HepG2 (cell line): ENCODE results near the gene HSD3B7. TPM values are rescaled to one million over a fixed set of nuclear protein-coding genes. Genes with fewer than 3 reads are reported as not detected.

Experiments used
- ARID5B ChIP-seq: IDR thresholded peaks from 2 replicates; pipeline ENCODE4 v1.4.0; 2020; ENCODE audit warnings: mild to moderate bottlenecking, missing genetic modification reagents
- ATRX ChIP-seq: sonication (generic); formaldehyde crosslinking; IDR thresholded peaks from 2 replicates; pipeline ENCODE4 v1.4.0; 2020; ENCODE audit warnings: missing genetic modification reagents, borderline replicate concordance
- CENPX ChIP-seq: sonication (generic); formaldehyde crosslinking; IDR thresholded peaks from 2 replicates; pipeline ENCODE4 v1.9.0; 2021; ENCODE audit warnings: mild to moderate bottlenecking, missing genetic modification reagents, moderate library complexity
- FLYWCH1 ChIP-seq: sonication (generic); formaldehyde crosslinking; IDR thresholded peaks from 2 replicates; pipeline ENCODE4 v1.8.1; 2023; ENCODE audit warnings: mild to moderate bottlenecking, missing genetic modification reagents
- HNRNPL ChIP-seq: fragments of 200-400 bp; formaldehyde crosslinking; IDR thresholded peaks from 2 replicates; pipeline ENCODE4 v1.6.1; 2017; ENCODE audit warnings: mild to moderate bottlenecking, low read depth, low read length
- KAT8 ChIP-seq: IDR thresholded peaks from 2 replicates; pipeline ENCODE4 v1.6.1; 2016; ENCODE audit warnings: missing genetic modification reagents, missing compliant biosample characterization
- NPAS2 ChIP-seq: sonication (generic); formaldehyde crosslinking; IDR thresholded peaks from 2 replicates; pipeline ENCODE4 v1.8.0; 2022; ENCODE audit warnings: mild to moderate bottlenecking, missing genetic modification reagents, borderline replicate concordance
- PHF21A ChIP-seq: sonication (generic); formaldehyde crosslinking; IDR thresholded peaks from 2 replicates; pipeline ENCODE4 v1.5.0; 2020; ENCODE audit warnings: mild to moderate bottlenecking, missing genetic modification reagents
- RAD21 ChIP-seq: fragments of 450-650 bp; formaldehyde crosslinking; IDR thresholded peaks from 2 replicates; pipeline ENCODE4 v1.5.0; 2020; ENCODE audit warnings: mild to moderate bottlenecking
- RXRB ChIP-seq: IDR thresholded peaks from 2 replicates; pipeline ENCODE4 v1.6.1; 2016; ENCODE audit warnings: borderline replicate concordance, missing genetic modification reagents, missing compliant biosample characterization
- SMAD9 ChIP-seq: sonication (generic); formaldehyde crosslinking; IDR thresholded peaks from 2 replicates; pipeline ENCODE4 v1.5.1; 2020; ENCODE audit warnings: mild to moderate bottlenecking, missing genetic modification reagents
- TEF ChIP-seq: sonication (generic); formaldehyde crosslinking; IDR thresholded peaks from 2 replicates; pipeline ENCODE4 v1.5.0; 2020; ENCODE audit warnings: missing genetic modification reagents
- YEATS4 ChIP-seq: sonication (generic); formaldehyde crosslinking; IDR thresholded peaks from 2 replicates; pipeline ENCODE4 v1.4.0; 2020; ENCODE audit warnings: missing genetic modification reagents, borderline replicate concordance
- ZBTB25 ChIP-seq: IDR thresholded peaks from 2 replicates; pipeline ENCODE4 v1.6.1; 2018; ENCODE audit warnings: missing genetic modification reagents
- ZBTB49 ChIP-seq: sonication (generic); formaldehyde crosslinking; IDR thresholded peaks from 2 replicates; pipeline ENCODE4 v1.4.0; 2020; ENCODE audit warnings: missing genetic modification reagents, borderline replicate concordance
- ZNF207 ChIP-seq: fragments of 450-650 bp; IDR thresholded peaks from 2 replicates; pipeline ENCODE4 v1.6.1; 2016; ENCODE audit warnings: antibody characterized with exemption, borderline replicate concordance
- ZNF546 ChIP-seq: sonication (generic); formaldehyde crosslinking; conservative IDR thresholded peaks from 2 replicates; pipeline ENCODE4 v1.8.1; 2023; ENCODE audit warnings: mild to moderate bottlenecking, missing genetic modification reagents
- ZNF672 ChIP-seq: sonication (generic); formaldehyde crosslinking; IDR thresholded peaks from 2 replicates; pipeline ENCODE4 v1.8.1; 2022; ENCODE audit warnings: missing genetic modification reagents
- ZNF749 ChIP-seq: sonication (generic); formaldehyde crosslinking; IDR thresholded peaks from 2 replicates; pipeline ENCODE4 v1.8.0; 2022; ENCODE audit warnings: mild to moderate bottlenecking, missing genetic modification reagents, moderate library complexity, borderline replicate concordance
- ZNF75D ChIP-seq: sonication (generic); formaldehyde crosslinking; IDR thresholded peaks from 2 replicates; pipeline ENCODE4 v1.8.1; 2023; ENCODE audit warnings: missing genetic modification reagents, mild to moderate bottlenecking, borderline replicate concordance
- ZNF775 ChIP-seq: sonication (generic); formaldehyde crosslinking; IDR thresholded peaks from 2 replicates; pipeline ENCODE4 v1.4.0; 2020; ENCODE audit warnings: missing genetic modification reagents, mild to moderate bottlenecking, moderate library complexity, borderline replicate concordance
- ZSCAN31 ChIP-seq: sonication (generic); formaldehyde crosslinking; IDR thresholded peaks from 2 replicates; pipeline ENCODE4 v1.5.0; 2020; ENCODE audit warnings: low read depth, mild to moderate bottlenecking, missing genetic modification reagents
- polyA plus RNA-seq, 8 experiments: library from polyadenylated mRNA; depleted of rRNA in 3 of 8; stranded (reverse) in 7 of 8; unstranded in 1 of 8; fragments of >200 nt; fragmentation: Illumina TruSeq in 4 of 8; extraction: Trizol in 4 of 8; gene quantifications; 2 replicates each; pipeline versions ENCODE4 v1.2.1 to v1.2.3, GENCODE V29; 2011 to 2016; ENCODE audit warnings: low read depth in 4 of 8, missing spikeins in 1 of 8, mixed read lengths in 1 of 8; ENCODE audit not compliant: insufficient read depth in 1 of 8
- total RNA-seq, 5 experiments: library from RNA; depleted of rRNA; stranded (reverse); fragments of >200 nt; fragmentation: Illumina TruSeq; extraction: Trizol; gene quantifications; 2 replicates each; pipeline ENCODE4 v1.2.3, GENCODE V29; 2016; ENCODE audit warnings: low read depth in 1 of 5

HSD3B7 gene
- total and polyA plus RNA-seq, 2 of the 13 experiments (the other 11 are each of a cell fraction or from before 2014, with no cell fraction given), result 32.9 to 69.7 TPM

- TF ChIP-seq HNRNPL (0 out of 2 replicates have a peak, but pooled peaks have one; percentile 35), SMAD9 (CRISPR knock-in tag) (0 out of 2 replicates have a peak, but pooled peaks have one; percentile 23), ZNF207 (no peak), CENPX (CRISPR knock-in tag) (no peak), KAT8 (peak; percentile 19; the same call in 1 of the 2 replicates), PHF21A (no peak; the same call in 1 of the 2 replicates), ZNF672 (CRISPR knock-in tag) (no peak), FLYWCH1 (CRISPR knock-in tag) (no peak), ZNF546 (CRISPR knock-in tag) (no peak; the same call in 1 of the 2 replicates), RAD21 (CRISPR knock-in tag) (0 out of 2 replicates have a peak, but pooled peaks have one; percentile 48), YEATS4 (peak; percentile 33), ZNF75D (CRISPR knock-in tag) (no peak), ZSCAN31 (CRISPR knock-in tag) (peak; percentile 76; the same call in 1 of the 2 replicates), ATRX (CRISPR knock-in tag) (no peak), ARID5B (CRISPR knock-in tag) (peak; percentile 32; the same call in 1 of the 2 replicates), ZNF775 (CRISPR knock-in tag) (no peak), ZNF749 (CRISPR knock-in tag) (no peak), ZBTB49 (CRISPR knock-in tag) (no peak), ZBTB25 (CRISPR knock-in tag) (no peak), TEF (CRISPR knock-in tag) (0 out of 2 replicates have a peak, but pooled peaks have one; percentile 33), NPAS2 (no peak), RXRB (CRISPR knock-in tag) (peak; percentile 31)
Measured at GRCh38 chr16:30996985-30997724, 12.1 kb downstream of the HSD3B7 start (continued).
